HepG2 (cell line): ENCODE data around the gene TACC3. TPM values are rescaled to one million over a fixed set of nuclear protein-coding genes. Genes with fewer than 3 reads are reported as not detected.

Source experiments
- CBX2 ChIP-seq, 2 experiments: fragments of 200-600 bp in 1 of 2; sonication (generic); formaldehyde crosslinking in 1 of 2; IDR thresholded peaks; 2 replicates each; pipeline versions ENCODE4 v1.7.0 to v1.8.1; 2018 to 2022; ENCODE audit warnings: low read depth in 2 of 2, low read length in 1 of 2, mild to moderate bottlenecking in 1 of 2, missing genetic modification reagents in 1 of 2
- CREM ChIP-seq, 2 experiments: sonication (generic) in 1 of 2; formaldehyde crosslinking in 1 of 2; IDR thresholded peaks; 2 replicates each; pipeline versions ENCODE4 v1.4.0 to v1.6.1; 2016 to 2020; ENCODE audit warnings: antibody characterized with exemption in 1 of 2, mild to moderate bottlenecking in 1 of 2, missing genetic modification reagents in 1 of 2
- KAT2B ChIP-seq: fragments of 150-350 bp; IDR thresholded peaks from 2 replicates; pipeline ENCODE4 v1.6.1; 2014; ENCODE audit warnings: low read depth, low read length, borderline replicate concordance
- MATR3 ChIP-seq: sonication (generic); formaldehyde crosslinking; IDR thresholded peaks from 2 replicates; pipeline ENCODE4 v1.4.0; 2020; ENCODE audit warnings: missing genetic modification reagents
- NCOA5 ChIP-seq: sonication (generic); formaldehyde crosslinking; IDR thresholded peaks from 2 replicates; pipeline ENCODE4 v1.4.0; 2020; ENCODE audit warnings: missing genetic modification reagents
- PAF1 ChIP-seq: IDR thresholded peaks from 2 replicates; pipeline ENCODE4 v1.6.1; 2016; ENCODE audit warnings: missing genetic modification reagents, missing compliant biosample characterization
- SALL1 ChIP-seq: sonication (generic); formaldehyde crosslinking; IDR thresholded peaks from 2 replicates; pipeline ENCODE4 v1.8.0; 2022; ENCODE audit warnings: mild to moderate bottlenecking, missing genetic modification reagents
- STAT6 ChIP-seq: sonication (generic); formaldehyde crosslinking; IDR thresholded peaks from 2 replicates; pipeline ENCODE4 v1.4.0; 2020; ENCODE audit warnings: missing genetic modification reagents, mild to moderate bottlenecking, borderline replicate concordance
- ZNF24 ChIP-seq: fragments of 450-650 bp; IDR thresholded peaks from 2 replicates; pipeline ENCODE4 v1.6.1; 2017; ENCODE audit warnings: antibody characterized with exemption, mild to moderate bottlenecking
- ZNF274 ChIP-seq: sonication (generic); formaldehyde crosslinking; IDR thresholded peaks from 2 replicates; pipeline ENCODE4 v1.5.1; 2020; ENCODE audit warnings: mild to moderate bottlenecking, missing genetic modification reagents
- ZNF546 ChIP-seq: sonication (generic); formaldehyde crosslinking; conservative IDR thresholded peaks from 2 replicates; pipeline ENCODE4 v1.8.1; 2023; ENCODE audit warnings: mild to moderate bottlenecking, missing genetic modification reagents
- ZNF646 ChIP-seq: sonication (generic); formaldehyde crosslinking; IDR thresholded peaks from 2 replicates; pipeline ENCODE4 v1.9.0; 2021; ENCODE audit warnings: mild to moderate bottlenecking, missing genetic modification reagents
- polyA plus RNA-seq, 8 experiments: library from polyadenylated mRNA; depleted of rRNA in 3 of 8; stranded (reverse) in 7 of 8; unstranded in 1 of 8; fragments of >200 nt; fragmentation: Illumina TruSeq in 4 of 8; extraction: Trizol in 4 of 8; gene quantifications; 2 replicates each; pipeline versions ENCODE4 v1.2.1 to v1.2.3, GENCODE V29; 2011 to 2016; ENCODE audit warnings: low read depth in 4 of 8, missing spikeins in 1 of 8, mixed read lengths in 1 of 8; ENCODE audit not compliant: insufficient read depth in 1 of 8
- total RNA-seq, 5 experiments: library from RNA; depleted of rRNA; stranded (reverse); fragments of >200 nt; fragmentation: Illumina TruSeq; extraction: Trizol; gene quantifications; 2 replicates each; pipeline ENCODE4 v1.2.3, GENCODE V29; 2016; ENCODE audit warnings: low read depth in 1 of 5

The TACC3 gene
- total and polyA plus RNA-seq, 2 of the 13 experiments (the other 11 are each of a cell fraction or from before 2014, with no cell fraction given) = 20.3 to 21.2 TPM

GRCh38 chr4:1683736-1684505 lies 37.4 kb upstream of the TACC3 start, which contains the start of gene FAM53A (continued):
- TF ChIP-seq ZNF646 (CRISPR knock-in tag) (no peak), SALL1 (CRISPR knock-in tag) (peak; percentile 65), CBX2 (IDR thresholded peaks at IDR 0.05; ENCODE audit: low read depth, low read length) (no peak), CBX2 (CRISPR knock-in tag; IDR thresholded peaks at IDR 0.05; ENCODE audit: low read depth) (no peak), ZNF546 (CRISPR knock-in tag) (peak; percentile 69; the same call in 1 of the 2 replicates), KAT2B (no peak), ZNF274 (CRISPR knock-in tag) (no peak), PAF1 (CRISPR knock-in tag) (no peak), CREM (IDR thresholded peaks at IDR 0.05) (no peak), CREM (CRISPR knock-in tag; IDR thresholded peaks at IDR 0.05) (no peak), NCOA5 (no peak), ZNF24 (no peak), MATR3 (CRISPR knock-in tag) (0 out of 2 replicates have a peak, but pooled peaks have one; percentile 48), STAT6 (CRISPR knock-in tag) (no peak)
